Esophagus muscularis mucosa (tissue), 4 donors: ENCODE results near the gene IQCN. TPM values are rescaled to one million over a fixed set of nuclear protein-coding genes. Genes with fewer than 3 reads are reported as not detected.

Experiments used
- DNase-seq: peaks from one replicate; pipeline ENCODE4 v3.0.0-alpha.2; 2017; ENCODE audit errors: extremely low spot score
- H3K27ac ChIP-seq, 4 donors: fragments of 200-600 bp; sonication (generic); replicated peaks in 1 of 4; 1 replicate in 3 of 4; 2 replicates in 1 of 4; pipeline ENCODE4 v1.5.1; 2016 to 2019; ENCODE audit warnings: mild to moderate bottlenecking in 1 of 4
- H3K27me3 ChIP-seq, 4 donors: fragments of 200-600 bp; sonication (generic); one replicate each; pipeline versions ENCODE4 v1.5.1 to v1.6.0; 2016 to 2019
- H3K36me3 ChIP-seq, 4 donors: fragments of 200-600 bp; sonication (generic); one replicate each; pipeline ENCODE4 v1.5.1; 2016 to 2019
- H3K4me1 ChIP-seq, 4 donors: fragments of 200-600 bp; sonication (generic); one replicate each; pipeline ENCODE4 v1.5.1; 2016 to 2019
- H3K4me3 ChIP-seq, 4 donors: fragments of 200-600 bp; sonication (generic); 1 replicate in 2 of 4; 2 replicates in 2 of 4; pipeline ENCODE4 v1.5.1; 2016 to 2019; ENCODE audit warnings: mild to moderate bottlenecking in 4 of 4, moderate library complexity in 1 of 4
- H3K9me3 ChIP-seq, 4 donors: fragments of 200-600 bp; sonication (generic); 1 replicate in 3 of 4; 2 replicates in 1 of 4; pipeline ENCODE4 v1.5.1; 2016 to 2019
- CTCF ChIP-seq, 3 experiments: fragments of 200-600 bp in 2 of 3; fragments of 450-650 bp in 1 of 3; sonication (generic) in 2 of 3; IDR thresholded peaks; one replicate each; pipeline ENCODE4 v1.5.1; 2017 to 2019; ENCODE audit warnings: antibody characterized with exemption in 3 of 3, mild to moderate bottlenecking in 2 of 3, moderate library complexity in 1 of 3
- EP300 ChIP-seq: sonication (generic); formaldehyde crosslinking; IDR thresholded peaks from one replicate; pipeline ENCODE4 v1.6.1; 2017; ENCODE audit warnings: antibody characterized with exemption
- POLR2A ChIP-seq: fragments of 450-650 bp; IDR thresholded peaks from one replicate; pipeline ENCODE4 v1.6.1; 2017; ENCODE audit warnings: antibody characterized with exemption, moderate library complexity, mild to moderate bottlenecking, low read depth
- POLR2AphosphoS5 ChIP-seq, 2 donors: sonication (generic); formaldehyde crosslinking; IDR thresholded peaks; one replicate each; pipeline ENCODE4 v1.6.1; 2017; ENCODE audit warnings: antibody characterized with exemption in 2 of 2
- WGBS: methylation state at CpG from one replicate; pipeline ENCODE4 v1.1.5; 2018; 5-methylcytosine and 5-hydroxymethylcytosine counted together
- intact Hi-C: fragments of 100-400 bp; cut with DNase I; formaldehyde crosslinking; loops from one replicate; pipeline ENCODE4 v1.15.1; 2023
- total RNA-seq, 4 donors: library from RNA; depleted of rRNA; stranded (reverse); fragments of >200 nt; gene quantifications; one replicate each; pipeline versions ENCODE4 v1.1.0 to v1.2.1, GENCODE V29; 2016

Gene IQCN
- total RNA-seq, 4 donors from 2014 or later, result 0.52 to 2.5 (median 1.3) TPM

DNA sequence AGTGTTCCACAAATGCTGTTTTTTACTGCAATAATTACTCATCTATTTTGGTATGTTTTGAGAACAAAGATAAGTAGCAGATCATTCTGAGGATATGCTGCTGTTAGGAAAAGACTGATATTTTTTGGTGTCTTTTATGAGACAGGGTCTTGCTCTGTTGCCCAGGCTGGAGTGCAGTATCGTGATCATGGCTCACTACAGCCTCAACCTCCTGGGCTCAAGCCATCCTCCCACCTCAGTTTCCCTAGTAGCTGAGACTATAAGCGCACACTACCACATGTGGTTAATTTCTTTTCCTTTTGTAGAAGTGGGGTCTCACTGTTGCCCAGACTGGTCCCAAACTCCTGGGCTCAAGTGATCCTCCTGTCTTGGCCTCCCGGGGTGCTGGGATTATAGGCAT, 39.1 kb upstream of the IQCN start:
- DNase-seq, result no peak
- no peaks in the 10 kb centered on the region for H3K9me3 ChIP-seq
- peaks cover 7 to 72% (median 55%) of the 10 kb centered on the region in 4 donors for H3K36me3 ChIP-seq
- intact Hi-C loops, result no loop called here
- H3K27me3 ChIP-seq, result no peaks in the 10 kb centered on the region
- H3K27ac ChIP-seq, result no peak overlapping the region
- 100% methylated on average over 3 of the region's 3 CpGs for WGBS
- H3K4me3 ChIP-seq, result no peak overlapping the region
- no peak for TF ChIP-seq POLR2AphosphoS5 (IDR thresholded peaks at IDR 0.05)
- H3K4me1 ChIP-seq, result peaks cover 5 to 14% (median 10%) of the 10 kb centered on the region in 4 donors

DNA sequence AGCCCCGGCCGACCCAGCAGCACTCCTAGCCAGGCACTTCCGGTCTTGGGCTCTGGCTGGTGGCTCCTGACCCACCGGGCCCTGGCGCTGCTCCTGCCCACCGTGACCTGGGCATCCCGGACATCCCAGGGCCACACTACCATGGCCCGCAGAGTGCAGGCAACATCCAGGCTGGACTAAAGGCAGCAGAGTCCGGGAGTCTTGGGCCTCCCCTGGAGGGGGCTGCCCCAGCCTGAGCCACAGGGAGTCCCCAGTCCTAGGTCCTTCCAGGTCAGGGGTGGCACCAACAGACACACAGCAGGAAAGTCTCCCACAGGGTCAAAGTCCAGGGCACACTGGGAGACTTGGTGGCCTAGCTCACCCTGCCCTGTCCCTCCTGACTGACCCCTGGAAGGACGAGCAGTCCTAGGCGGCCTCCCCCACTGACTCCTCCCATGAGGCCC, 37.9 kb upstream of the IQCN start:
- H3K4me1 ChIP-seq, result peaks cover 9 to 20% (median 12%) of the 10 kb centered on the region in 4 donors
- H3K36me3 ChIP-seq, result peaks cover 7 to 72% (median 62%) of the 10 kb centered on the region in 4 donors
- no peak for TF ChIP-seq POLR2A
- no peak for TF ChIP-seq POLR2AphosphoS5 (IDR thresholded peaks at IDR 0.05)
- TF ChIP-seq EP300, result no peak
- TF ChIP-seq CTCF (IDR thresholded peaks at IDR 0.05), result no peak
- no peak for DNase-seq
- intact Hi-C loops, result no loop called here
- WGBS, result 80% methylated on average over 1 of the region's 11 CpGs
- no peak overlapping the region for H3K4me3 ChIP-seq
- H3K27ac ChIP-seq, result no peak overlapping the region
- H3K9me3 ChIP-seq, result no peaks in the 10 kb centered on the region
- H3K27me3 ChIP-seq, result no peaks in the 10 kb centered on the region

- intact Hi-C loops, result no loop called here
- peaks cover 12 to 25% (median 17%) of the 10 kb centered on the region in 4 donors for H3K4me1 ChIP-seq
- DNase-seq, result no peak
Observed at GRCh38 chr19:18311502-18312091, 37.3 kb upstream of the IQCN start.

DNA sequence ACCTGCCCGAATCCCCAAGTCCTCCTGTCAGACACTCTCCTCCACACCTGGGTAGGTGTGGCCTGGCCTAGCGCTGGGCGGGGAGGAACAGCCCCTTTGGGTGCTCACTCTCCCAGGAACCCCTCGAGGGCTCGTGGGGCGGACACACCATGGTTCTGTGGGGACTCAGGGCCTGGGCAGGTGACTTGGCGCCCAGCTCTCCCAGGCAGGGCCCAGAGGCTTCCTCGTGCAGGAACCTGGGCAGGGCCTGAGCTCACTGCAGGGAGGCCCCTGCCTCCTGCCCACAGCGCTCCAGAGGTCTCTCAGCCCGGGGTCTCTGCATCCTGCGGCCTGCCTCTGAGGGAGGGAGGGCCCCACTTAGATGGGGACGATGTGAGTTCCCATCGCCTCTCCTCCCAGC, 36.7 kb upstream of the IQCN start:
- DNase-seq, result no peak
- H3K9me3 ChIP-seq, result no peaks in the 10 kb centered on the region
- intact Hi-C loops, result no loop called here
- peaks cover 7 to 71% (median 63%) of the 10 kb centered on the region in 4 donors for H3K36me3 ChIP-seq
- H3K27me3 ChIP-seq, result no peaks in the 10 kb centered on the region
- WGBS, result 94% methylated on average over 7 of the region's 13 CpGs
- H3K27ac ChIP-seq, result no peak overlapping the region
- H3K4me3 ChIP-seq, result no peak overlapping the region
- H3K4me1 ChIP-seq, result peaks cover 18 to 32% (median 23%) of the 10 kb centered on the region in 4 donors
- no peak for TF ChIP-seq POLR2AphosphoS5 (IDR thresholded peaks at IDR 0.05)
- no peak for TF ChIP-seq CTCF (IDR thresholded peaks at IDR 0.05)
- no peak for TF ChIP-seq POLR2A
- TF ChIP-seq EP300, result no peak

More at GRCh38 chr19:18311502-18312091, 37.3 kb upstream of the IQCN start:
- TF ChIP-seq CTCF (IDR thresholded peaks at IDR 0.05), result no peak
- TF ChIP-seq EP300, result no peak
- TF ChIP-seq POLR2A, result no peak
- no peak for TF ChIP-seq POLR2AphosphoS5 (IDR thresholded peaks at IDR 0.05)
- H3K36me3 ChIP-seq, result peaks cover 7 to 72% (median 63%) of the 10 kb centered on the region in 4 donors
- no peak overlapping the region for H3K4me3 ChIP-seq
- H3K27ac ChIP-seq, result no peak overlapping the region
- no peaks in the 10 kb centered on the region for H3K27me3 ChIP-seq
- 94% methylated on average over 16 of the region's 22 CpGs for whole genome bisulfite sequencing
- no peaks in the 10 kb centered on the region for H3K9me3 ChIP-seq

DNA sequence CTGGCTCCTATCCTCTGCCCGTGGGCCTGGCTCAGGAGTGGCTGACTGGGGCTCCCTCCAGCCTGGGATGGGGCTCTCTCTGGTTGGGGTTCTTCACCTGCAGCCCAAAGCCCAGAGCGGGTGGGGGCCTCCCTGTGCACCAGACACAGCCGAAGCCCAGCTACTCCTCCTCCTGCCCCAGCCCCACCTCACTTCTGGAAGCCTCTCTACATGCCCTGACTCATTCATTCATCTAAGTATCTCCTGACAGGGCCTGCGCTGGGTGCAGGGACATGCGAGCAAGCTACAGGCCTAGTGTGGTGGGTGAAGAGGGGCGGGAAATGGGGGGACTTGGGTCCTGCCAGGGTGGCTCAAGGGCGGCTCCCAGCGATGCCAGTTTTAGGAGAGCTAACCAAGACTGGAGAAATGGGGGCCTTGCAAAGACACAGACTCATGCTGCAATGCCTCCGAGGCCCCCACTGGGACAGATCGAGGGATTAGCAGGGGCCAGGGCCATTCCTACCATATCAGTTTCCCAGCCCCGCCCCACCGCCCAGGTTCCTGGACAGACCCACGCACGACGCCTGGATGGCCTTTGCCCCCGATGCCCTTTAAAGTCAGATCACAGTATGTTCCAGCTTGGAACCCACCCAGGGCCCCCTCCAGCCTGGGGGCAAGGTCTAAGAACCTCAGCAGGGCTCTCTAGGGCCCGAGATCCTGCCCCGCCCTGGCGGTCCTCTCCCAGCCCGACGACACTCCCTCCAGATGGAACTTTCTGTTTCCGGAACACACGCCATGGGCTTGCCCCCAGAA, 36.1 kb upstream of the IQCN start:
- Histone ChIP-seq H3K4me3 (no peak overlapping the region), H3K36me3 (peaks cover 7 to 65% (median 60%) of the 10 kb centered on the region in 4 donors), H3K4me1 (peaks cover 25 to 38% (median 30%) of the 10 kb centered on the region in 4 donors), H3K27me3 (no peaks in the 10 kb centered on the region), H3K9me3 (no peaks in the 10 kb centered on the region), H3K27ac (no peak overlapping the region)
- TF ChIP-seq POLR2A (no peak), CTCF (IDR thresholded peaks at IDR 0.05) (no peak), POLR2AphosphoS5 (IDR thresholded peaks at IDR 0.05) (no peak), EP300 (no peak)
- intact Hi-C loops, result no loop called here
- DNase-seq, result no peak
- 87% methylated on average over 18 of the region's 23 CpGs for WGBS
